GM20000 (cell line): ENCODE results near the gene LCP2.

Source experiments
- DNase-seq: peaks from one replicate; pipeline ENCODE4 v3.0.0; 2012; ENCODE audit warnings: low spot score
- TF ChIP-seq, protein P1 (sequence below): IDR thresholded peaks from 2 replicates; pipeline ENCODE4 v1.5.1; 2012; ENCODE audit warnings: mild to moderate bottlenecking, control low read depth; ENCODE audit errors: extremely low read depth, missing control alignments

Gene LCP2

DNA sequence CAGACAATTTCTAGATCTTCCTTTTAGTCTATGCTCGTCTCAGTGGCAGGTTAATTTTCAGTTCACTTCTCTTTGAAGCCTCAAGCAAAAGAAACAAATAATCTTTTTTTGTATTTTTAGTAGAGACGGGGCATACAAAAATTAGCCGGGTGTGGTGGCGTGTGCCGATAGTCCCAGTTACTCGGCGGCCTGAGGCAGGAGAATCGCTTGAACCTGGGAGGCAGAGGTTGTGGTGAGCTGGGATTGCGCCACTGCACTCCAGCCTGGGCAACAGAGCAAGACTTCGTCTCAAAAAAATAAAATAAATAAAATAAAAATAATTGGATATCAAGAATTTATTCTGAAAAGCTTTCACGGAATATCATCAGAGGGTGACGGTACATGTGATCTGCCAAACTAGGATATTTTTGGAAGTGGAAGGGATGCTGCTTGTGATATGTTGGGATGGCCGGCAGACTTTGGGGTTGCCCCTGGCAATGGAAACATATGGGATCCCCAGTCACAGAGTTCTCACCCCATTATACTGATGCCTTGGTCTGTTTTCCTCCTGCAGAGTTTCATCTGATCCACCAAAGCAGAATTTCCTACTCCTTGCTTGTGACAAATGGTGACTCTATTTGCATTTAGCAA lies 7.6 kb upstream of the LCP2 start:
- no peak for DNase-seq
- TF ChIP-seq, protein P1, sequence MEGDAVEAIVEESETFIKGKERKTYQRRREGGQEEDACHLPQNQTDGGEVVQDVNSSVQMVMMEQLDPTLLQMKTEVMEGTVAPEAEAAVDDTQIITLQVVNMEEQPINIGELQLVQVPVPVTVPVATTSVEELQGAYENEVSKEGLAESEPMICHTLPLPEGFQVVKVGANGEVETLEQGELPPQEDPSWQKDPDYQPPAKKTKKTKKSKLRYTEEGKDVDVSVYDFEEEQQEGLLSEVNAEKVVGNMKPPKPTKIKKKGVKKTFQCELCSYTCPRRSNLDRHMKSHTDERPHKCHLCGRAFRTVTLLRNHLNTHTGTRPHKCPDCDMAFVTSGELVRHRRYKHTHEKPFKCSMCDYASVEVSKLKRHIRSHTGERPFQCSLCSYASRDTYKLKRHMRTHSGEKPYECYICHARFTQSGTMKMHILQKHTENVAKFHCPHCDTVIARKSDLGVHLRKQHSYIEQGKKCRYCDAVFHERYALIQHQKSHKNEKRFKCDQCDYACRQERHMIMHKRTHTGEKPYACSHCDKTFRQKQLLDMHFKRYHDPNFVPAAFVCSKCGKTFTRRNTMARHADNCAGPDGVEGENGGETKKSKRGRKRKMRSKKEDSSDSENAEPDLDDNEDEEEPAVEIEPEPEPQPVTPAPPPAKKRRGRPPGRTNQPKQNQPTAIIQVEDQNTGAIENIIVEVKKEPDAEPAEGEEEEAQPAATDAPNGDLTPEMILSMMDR = no peak

DNA sequence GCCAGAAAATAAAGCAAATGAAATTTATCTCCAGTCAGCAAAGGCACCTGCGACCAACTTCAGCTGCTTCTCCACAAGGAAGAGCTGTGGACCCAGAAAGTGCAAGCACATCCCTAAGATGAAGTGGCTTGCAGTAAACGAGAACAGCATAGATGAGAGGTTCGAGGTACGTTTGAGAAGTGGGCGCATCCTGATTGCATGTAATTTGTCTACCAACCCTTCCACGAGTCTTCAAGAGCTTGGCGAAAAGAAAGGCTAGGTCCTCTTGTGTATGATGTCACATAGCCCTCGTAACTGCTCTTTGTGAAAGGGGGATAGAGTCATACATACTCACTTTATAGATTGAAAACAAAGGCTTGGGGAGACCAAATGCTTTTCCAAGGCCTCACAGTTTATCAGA lies 6.0 kb upstream of the LCP2 start:
- no peak for DNase-seq
- TF ChIP-seq, protein P1 = no peak

DNA sequence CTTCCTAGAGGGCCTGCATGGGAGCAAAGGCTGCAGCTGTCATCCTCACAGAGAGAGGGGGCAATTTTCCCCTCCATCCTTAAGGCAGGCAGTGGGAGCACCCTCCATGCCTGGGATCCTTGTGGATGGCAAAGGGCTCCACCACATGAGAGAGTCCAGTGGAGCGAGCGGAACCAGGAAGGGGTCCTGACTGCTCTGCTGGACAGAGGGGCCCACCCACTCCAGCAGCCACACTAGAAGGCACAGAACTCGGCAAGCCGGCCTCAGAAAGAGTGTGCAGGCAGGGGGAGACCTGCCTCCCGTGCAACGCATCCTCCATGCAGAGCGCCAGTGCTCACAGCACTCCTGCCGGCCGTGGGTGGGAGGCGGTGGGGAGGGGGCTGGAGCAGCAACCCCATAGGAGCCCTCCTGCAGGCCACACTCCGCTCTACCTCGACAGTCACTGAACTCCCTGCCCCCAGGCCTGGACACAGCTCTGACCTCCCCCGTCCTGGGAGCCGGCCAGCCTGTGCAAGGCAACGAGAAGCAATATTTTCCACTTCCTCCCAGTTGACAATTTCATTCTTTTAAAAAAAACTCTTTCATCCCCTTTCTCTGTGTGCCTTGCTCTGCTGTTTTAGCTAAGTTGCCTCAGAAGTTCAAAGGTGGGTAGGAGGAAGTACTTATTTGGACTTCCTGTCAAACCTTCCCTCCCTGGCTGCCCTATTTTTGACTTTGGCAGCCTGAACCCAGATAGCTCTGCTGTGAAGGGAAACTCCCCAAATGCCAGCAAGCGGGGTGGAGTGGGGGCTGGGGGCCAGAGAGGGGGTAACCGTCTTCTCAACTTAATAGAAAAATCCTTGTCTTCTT lies 5.3 kb upstream of the LCP2 start:
- DNase-seq = peak; percentile 78
- TF ChIP-seq, protein P1 = no peak

DNA sequence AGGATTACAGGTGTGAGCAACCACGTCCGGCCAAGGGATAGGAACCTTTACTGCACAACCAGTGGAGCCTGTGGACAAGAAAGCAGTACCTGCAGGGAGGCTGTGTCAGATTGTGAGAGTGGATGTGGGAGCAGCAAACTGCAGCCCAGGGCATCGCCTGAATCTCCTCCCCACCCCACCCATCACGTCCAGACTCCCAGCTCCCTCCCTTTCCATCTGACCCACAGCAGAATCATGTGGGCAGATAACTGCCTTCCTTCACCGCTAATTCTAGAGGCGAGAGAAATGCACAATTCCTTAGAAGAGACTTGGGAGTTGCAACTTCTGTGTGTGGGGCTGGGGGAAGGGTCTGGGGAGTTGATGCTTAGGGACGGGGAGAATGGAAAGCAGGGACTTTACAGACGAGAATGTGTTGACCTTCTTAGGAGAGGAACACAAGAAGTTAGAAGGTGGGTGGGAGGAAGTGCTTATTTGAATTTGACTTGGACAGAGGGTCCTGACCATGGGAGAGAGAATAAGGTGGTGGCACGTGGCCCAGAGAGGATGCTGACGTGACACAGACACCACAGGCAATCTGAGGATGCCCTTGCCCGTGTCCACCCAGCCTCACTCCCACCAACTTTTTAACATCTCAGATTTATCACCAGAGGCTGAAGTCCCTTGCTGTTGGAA lies 4.5 kb upstream of the LCP2 start:
- DNase-seq = no peak
- TF ChIP-seq, protein P1 = no peak

DNA sequence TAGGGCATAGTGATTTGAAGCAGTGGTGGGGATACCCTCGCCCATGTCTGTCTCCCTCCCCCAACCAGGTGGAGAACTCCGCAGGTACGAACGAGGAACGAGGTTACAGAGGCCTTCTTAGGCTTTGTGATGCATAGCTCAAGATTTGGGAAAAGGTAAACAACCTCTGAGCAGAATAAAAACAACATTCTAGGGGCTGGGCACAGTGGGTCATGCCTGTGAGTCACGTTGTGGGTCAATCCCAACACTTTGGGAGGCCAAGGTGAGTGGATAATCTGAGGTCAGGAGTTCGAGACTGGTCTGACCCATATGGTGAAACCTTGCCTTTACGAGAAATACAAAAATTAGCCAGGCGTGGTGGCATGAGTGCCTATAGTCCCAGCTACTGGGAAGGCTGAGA lies 3.6 kb upstream of the LCP2 start:
- no peak for DNase-seq

DNA sequence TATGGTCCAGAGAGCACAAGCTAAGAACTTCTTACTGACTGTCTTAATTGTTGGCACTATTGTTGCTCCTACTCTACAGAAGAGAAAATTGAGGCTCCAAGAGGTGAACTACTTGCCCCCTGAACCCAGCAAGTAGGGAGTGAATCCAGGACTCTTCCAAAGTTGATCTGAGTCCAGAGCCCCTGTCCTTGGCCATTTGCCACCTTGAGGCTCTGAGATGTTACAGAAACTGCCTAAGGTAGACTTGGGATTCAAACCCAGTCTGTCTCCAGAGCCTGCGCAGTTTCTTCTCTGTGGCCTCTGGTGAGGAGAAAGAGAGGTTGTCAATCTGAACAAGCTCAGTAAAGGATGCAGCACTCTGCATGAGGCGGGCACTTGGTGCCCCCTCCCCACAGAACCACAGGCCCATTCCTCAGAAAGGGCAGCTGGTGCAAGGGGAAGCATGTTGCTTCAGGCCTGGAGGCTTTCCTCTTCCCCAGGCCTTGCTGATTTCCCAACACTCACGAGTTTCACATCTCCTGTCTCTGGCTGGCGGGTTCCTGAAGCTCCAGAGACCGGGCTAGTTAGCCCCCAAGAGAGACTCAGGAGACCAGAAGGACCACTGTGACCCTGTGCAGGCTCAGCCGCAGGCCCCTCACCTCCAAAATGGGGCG lies 2.9 kb upstream of the LCP2 start:
- DNase-seq = no peak

More for the DNA sequence above, 3.6 kb upstream of the LCP2 start:
- TF ChIP-seq, protein P1 = no peak

More for the DNA sequence above, 2.9 kb upstream of the LCP2 start:
- TF ChIP-seq, protein P1 = no peak
